Duodenal mucosa (tissue), 2 donors: Measurements from ENCODE around the gene CHD6.

ENCODE experiments used
- H3K27ac ChIP-seq: one replicate; pipeline ENCODE4 v1.7.0; 2013; ENCODE audit warnings: low read depth, low read length
- H3K27me3 ChIP-seq, 2 donors: one replicate each; pipeline ENCODE4 v1.7.0; 2013; ENCODE audit warnings: low read length in 2 of 2, control low read depth in 1 of 2; ENCODE audit not compliant: insufficient read depth in 2 of 2, control insufficient read depth in 1 of 2
- H3K36me3 ChIP-seq, 2 donors: one replicate each; pipeline ENCODE4 v1.7.0; 2013; ENCODE audit warnings: low read length in 2 of 2, control low read depth in 1 of 2; ENCODE audit not compliant: insufficient read depth in 2 of 2, control insufficient read depth in 1 of 2
- H3K4me1 ChIP-seq, 2 donors: one replicate each; pipeline ENCODE4 v1.7.0; 2013; ENCODE audit warnings: low read length in 2 of 2, control low read depth in 1 of 2; ENCODE audit not compliant: insufficient read depth in 2 of 2, control insufficient read depth in 1 of 2
- H3K4me3 ChIP-seq, 2 donors: one replicate each; pipeline ENCODE4 v1.7.0; 2013; ENCODE audit warnings: low read length in 2 of 2, low read depth in 1 of 2
- H3K9ac ChIP-seq, 2 donors: one replicate each; pipeline ENCODE4 v1.7.0; 2013; ENCODE audit warnings: low read length in 2 of 2, low read depth in 1 of 2
- H3K9me3 ChIP-seq, 2 donors: one replicate each; pipeline ENCODE4 v1.7.0; 2013; ENCODE audit warnings: low read length in 2 of 2, control low read depth in 1 of 2; ENCODE audit not compliant: control insufficient read depth in 1 of 2

The CHD6 gene

GRCh38 chr20:41359541-41360011 is 258.6 kb downstream of the CHD6 start:
- Histone ChIP-seq H3K9ac (no peak overlapping the region), H3K27ac (no peak overlapping the region), H3K9me3 (no peaks in the 10 kb centered on the region), H3K4me3 (no peak overlapping the region), H3K4me1 (peaks cover 5 to 16% of the 10 kb centered on the region in 2 donors), H3K27me3 (peaks cover 3% of the 10 kb centered on the region in 2 donors), H3K36me3 (peaks cover 22 to 51% of the 10 kb centered on the region in 2 donors)

- Histone ChIP-seq H3K27ac (no peak overlapping the region), H3K4me3 (no peak overlapping the region), H3K9me3 (no peaks in the 10 kb centered on the region), H3K27me3 (no peaks in the 10 kb centered on the region), H3K9ac (no peak overlapping the region), H3K4me1 (peaks cover 5 to 16% of the 10 kb centered on the region in 2 donors), H3K36me3 (peaks cover 22 to 58% of the 10 kb centered on the region in 2 donors)
Measured at GRCh38 chr20:41358717-41359116, 259.5 kb downstream of the CHD6 start.

- H3K27ac ChIP-seq: no peak overlapping the region
- H3K4me1 ChIP-seq: peaks cover 5 to 16% of the 10 kb centered on the region in 2 donors
- no peak overlapping the region for H3K9ac ChIP-seq
- no peak overlapping the region for H3K4me3 ChIP-seq
- H3K9me3 ChIP-seq: no peaks in the 10 kb centered on the region
- H3K36me3 ChIP-seq: peaks cover 27 to 63% of the 10 kb centered on the region in 2 donors
- H3K27me3 ChIP-seq: no peaks in the 10 kb centered on the region
Measured at GRCh38 chr20:41358230-41358629, 259.9 kb downstream of the CHD6 start.

GRCh38 chr20:41357424-41358163 is 260.6 kb downstream of the CHD6 start:
- Histone ChIP-seq H3K9me3 (no peaks in the 10 kb centered on the region), H3K4me3 (no peak overlapping the region), H3K9ac (no peak overlapping the region), H3K36me3 (peaks cover 27 to 68% of the 10 kb centered on the region in 2 donors), H3K27ac (no peak overlapping the region), H3K4me1 (peaks cover 5 to 14% of the 10 kb centered on the region in 2 donors), H3K27me3 (no peaks in the 10 kb centered on the region)

- Histone ChIP-seq H3K27ac (no peak overlapping the region), H3K27me3 (no peaks in the 10 kb centered on the region), H3K9me3 (no peaks in the 10 kb centered on the region), H3K4me3 (no peak overlapping the region), H3K9ac (no peak overlapping the region), H3K36me3 (peaks cover 27 to 74% of the 10 kb centered on the region in 2 donors), H3K4me1 (peaks cover 5 to 13% of the 10 kb centered on the region in 2 donors)
Measured at GRCh38 chr20:41356951-41357350, 261.2 kb downstream of the CHD6 start.

GRCh38 chr20:41355598-41356203 is 262.5 kb downstream of the CHD6 start:
- no peak overlapping the region for H3K4me3 ChIP-seq
- no peak overlapping the region for H3K9ac ChIP-seq
- H3K9me3 ChIP-seq: no peaks in the 10 kb centered on the region
- no peaks in the 10 kb centered on the region for H3K27me3 ChIP-seq
- H3K36me3 ChIP-seq: peaks cover 27 to 78% of the 10 kb centered on the region in 2 donors
- peaks cover 5 to 13% of the 10 kb centered on the region in 2 donors for H3K4me1 ChIP-seq
- no peak overlapping the region for H3K27ac ChIP-seq

GRCh38 chr20:41355192-41355591 is 263.0 kb downstream of the CHD6 start:
- H3K27ac ChIP-seq: no peak overlapping the region
- no peaks in the 10 kb centered on the region for H3K27me3 ChIP-seq
- no peak overlapping the region for H3K4me3 ChIP-seq
- H3K9ac ChIP-seq: no peak overlapping the region
- no peaks in the 10 kb centered on the region for H3K9me3 ChIP-seq
- H3K4me1 ChIP-seq: peaks cover 5 to 13% of the 10 kb centered on the region in 2 donors
- peaks cover 30 to 79% of the 10 kb centered on the region in 2 donors for H3K36me3 ChIP-seq

GRCh38 chr20:41353530-41353929 is 264.6 kb downstream of the CHD6 start:
- Histone ChIP-seq H3K9me3 (no peaks in the 10 kb centered on the region), H3K4me3 (no peak overlapping the region), H3K36me3 (peaks cover 37 to 84% of the 10 kb centered on the region in 2 donors), H3K9ac (no peak overlapping the region), H3K4me1 (peaks cover 4 to 11% of the 10 kb centered on the region in 2 donors), H3K27ac (no peak overlapping the region), H3K27me3 (no peaks in the 10 kb centered on the region)

- Histone ChIP-seq H3K9ac (no peak overlapping the region), H3K4me1 (peaks cover 0 to 3% of the 10 kb centered on the region in 2 donors), H3K27me3 (no peaks in the 10 kb centered on the region), H3K9me3 (no peaks in the 10 kb centered on the region), H3K27ac (no peak overlapping the region), H3K36me3 (peaks cover 41 to 86% of the 10 kb centered on the region in 2 donors), H3K4me3 (no peak overlapping the region)
Measured at GRCh38 chr20:41352666-41353065, 265.5 kb downstream of the CHD6 start.

GRCh38 chr20:41352106-41352505 is 266.1 kb downstream of the CHD6 start:
- Histone ChIP-seq H3K9me3 (no peaks in the 10 kb centered on the region), H3K36me3 (peaks cover 39 to 86% of the 10 kb centered on the region in 2 donors), H3K27me3 (no peaks in the 10 kb centered on the region), H3K9ac (no peak overlapping the region), H3K27ac (no peak overlapping the region), H3K4me3 (no peak overlapping the region), H3K4me1 (no peaks in the 10 kb centered on the region)
